ENCODE measurements around the gene DHX36.

DHX36 gene

GRCh38 chr3:154254527-154254926 lies 69.8 kb downstream of the DHX36 start:
- Histone ChIP-seq H3K4me3 (ENCODE audit: low read length, poor library complexity, severe bottlenecking) (no peak overlapping the region), H3K27me3 (ENCODE audit: insufficient read depth, low read length, poor library complexity, severe bottlenecking) (no peaks in the 10 kb centered on the region), H3K9ac (ENCODE audit: low read depth, low read length, poor library complexity, severe bottlenecking) (no peak overlapping the region), H3K79me2 (ENCODE audit: insufficient read depth, low read length) (no peaks in the 10 kb centered on the region), H2AFZ (ENCODE audit: low read length) (no peak overlapping the region), H3K36me3 (ENCODE audit: insufficient read depth, low read length) (peaks cover 39% of the 10 kb centered on the region), H3K9me2 (replicated peaks; ENCODE audit: low read depth, low read length) (no peaks in the 10 kb centered on the region), H4K20me1 (ENCODE audit: insufficient read depth, low read length, poor library complexity, severe bottlenecking) (no peaks in the 10 kb centered on the region), H3K4me2 (ENCODE audit: low read depth, low read length, poor library complexity, severe bottlenecking) (no peak overlapping the region), H3K4me1 (ENCODE audit: insufficient read depth, low read length, poor library complexity, severe bottlenecking) (no peaks in the 10 kb centered on the region), H3K9me3 (ENCODE audit: insufficient read depth, low read depth, low read length) (no peaks in the 10 kb centered on the region), H3F3A (ENCODE audit: low read depth) (no peaks in the 10 kb centered on the region)
- no peak for TF ChIP-seq EZH2phosphoT487 (IDR thresholded peaks at IDR 0.05; ENCODE audit: borderline replicate concordance)
- TF ChIP-seq CTCF (conservative IDR thresholded peaks at IDR 0.05; ENCODE audit: low read length): no peak

- no peaks in the 10 kb centered on the region for H3K9me2 ChIP-seq (replicated peaks; ENCODE audit: low read depth, low read length)
- peak; percentile 92 for TF ChIP-seq CTCF (conservative IDR thresholded peaks at IDR 0.05; ENCODE audit: low read length)
- no peak for TF ChIP-seq EZH2phosphoT487 (IDR thresholded peaks at IDR 0.05; ENCODE audit: borderline replicate concordance)
These were observed 71.3 kb downstream of the DHX36 start for GRCh38 chr3:154252759-154253638.

GRCh38 chr3:154251610-154252009 lies 72.7 kb downstream of the DHX36 start:
- Histone ChIP-seq H3K4me1 (ENCODE audit: insufficient read depth, low read length, poor library complexity, severe bottlenecking) (no peaks in the 10 kb centered on the region), H3K9ac (ENCODE audit: low read depth, low read length, poor library complexity, severe bottlenecking) (no peak overlapping the region), H3K9me3 (ENCODE audit: insufficient read depth, low read depth, low read length) (no peaks in the 10 kb centered on the region), H3K27me3 (ENCODE audit: insufficient read depth, low read length, poor library complexity, severe bottlenecking) (no peaks in the 10 kb centered on the region), H3K4me3 (ENCODE audit: low read length, poor library complexity, severe bottlenecking) (no peak overlapping the region), H4K20me1 (ENCODE audit: insufficient read depth, low read length, poor library complexity, severe bottlenecking) (no peaks in the 10 kb centered on the region), H3K9me2 (replicated peaks; ENCODE audit: low read depth, low read length) (no peaks in the 10 kb centered on the region), H2AFZ (ENCODE audit: low read length) (no peak overlapping the region), H3K36me3 (ENCODE audit: insufficient read depth, low read length) (peaks cover 14% of the 10 kb centered on the region; the same call in 1 of the 2 replicates), H3K4me2 (ENCODE audit: low read depth, low read length, poor library complexity, severe bottlenecking) (no peak overlapping the region), H3F3A (ENCODE audit: low read depth) (no peaks in the 10 kb centered on the region), H3K79me2 (ENCODE audit: insufficient read depth, low read length) (no peaks in the 10 kb centered on the region)
- TF ChIP-seq EZH2phosphoT487 (IDR thresholded peaks at IDR 0.05; ENCODE audit: borderline replicate concordance): no peak
- TF ChIP-seq CTCF (conservative IDR thresholded peaks at IDR 0.05; ENCODE audit: low read length): no peak

More at GRCh38 chr3:154252759-154253638, 71.3 kb downstream of the DHX36 start:
- no peak overlapping the region for H2AFZ ChIP-seq (ENCODE audit: low read length)
- H3K36me3 ChIP-seq (ENCODE audit: insufficient read depth, low read length): peaks cover 24% of the 10 kb centered on the region; the same call in 1 of the 2 replicates
- no peak overlapping the region for H3K4me3 ChIP-seq (ENCODE audit: low read length, poor library complexity, severe bottlenecking)
- H3K27me3 ChIP-seq (ENCODE audit: insufficient read depth, low read length, poor library complexity, severe bottlenecking): no peaks in the 10 kb centered on the region
- H4K20me1 ChIP-seq (ENCODE audit: insufficient read depth, low read length, poor library complexity, severe bottlenecking): no peaks in the 10 kb centered on the region
- H3K4me2 ChIP-seq (ENCODE audit: low read depth, low read length, poor library complexity, severe bottlenecking): no peak overlapping the region
- H3K9me3 ChIP-seq (ENCODE audit: insufficient read depth, low read depth, low read length): no peaks in the 10 kb centered on the region
- H3K9ac ChIP-seq (ENCODE audit: low read depth, low read length, poor library complexity, severe bottlenecking): no peak overlapping the region
- H3K4me1 ChIP-seq (ENCODE audit: insufficient read depth, low read length, poor library complexity, severe bottlenecking): no peaks in the 10 kb centered on the region
- no peaks in the 10 kb centered on the region for H3K79me2 ChIP-seq (ENCODE audit: insufficient read depth, low read length)
- H3F3A ChIP-seq (ENCODE audit: low read depth): no peaks in the 10 kb centered on the region
